Gastrocnemius medialis (tissue), 4 donors: Measurements from ENCODE around the gene FCRLB. TPM values are rescaled to one million over a fixed set of nuclear protein-coding genes. Genes with fewer than 3 reads are reported as not detected.
"Not testable (repeated sequence)": the region's sequence is repeated elsewhere in the genome, so short reads cannot be mapped to it uniquely, and the experiment has no call there.

Experiments used
- ATAC-seq, 2 donors: fragments of 150-250 bp; one replicate each; pipeline ENCODE4 v1.9.1; 2016
- DNase-seq, 2 donors: peaks; one replicate each; pipeline ENCODE4 v3.0.0-alpha.2; 2019
- H3K27ac ChIP-seq, 4 donors: fragments of 200-600 bp; sonication (generic); 1 replicate in 1 of 4; 2 replicates in 3 of 4; pipeline ENCODE4 v1.5.1; 2016 to 2018; ENCODE audit warnings: mild to moderate bottlenecking in 2 of 4, moderate library complexity in 1 of 4
- H3K27me3 ChIP-seq, 3 donors: fragments of 200-600 bp; sonication (generic) in 2 of 3; 1 replicate in 1 of 3; 2 replicates in 2 of 3; pipeline versions ENCODE4 v1.5.1 to v1.6.0; 2016 to 2019; ENCODE audit warnings: mild to moderate bottlenecking in 1 of 3, moderate library complexity in 1 of 3
- H3K36me3 ChIP-seq, 2 donors: fragments of 200-600 bp; sonication (generic) in 1 of 2; one replicate each; pipeline ENCODE4 v1.5.1; 2017 to 2018
- H3K4me1 ChIP-seq, 2 donors: fragments of 200-600 bp; sonication (generic) in 1 of 2; one replicate each; pipeline ENCODE4 v1.5.1; 2016 to 2017; ENCODE audit warnings: mild to moderate bottlenecking in 2 of 2
- H3K4me3 ChIP-seq, 4 donors: fragments of 200-600 bp; sonication (generic) in 3 of 4; 1 replicate in 1 of 4; 2 replicates in 3 of 4; pipeline ENCODE4 v1.5.1; 2016 to 2019; ENCODE audit warnings: mild to moderate bottlenecking in 2 of 4
- H3K9me3 ChIP-seq, 3 donors: fragments of 200-600 bp; sonication (generic) in 2 of 3; 1 replicate in 1 of 3; 2 replicates in 2 of 3; pipeline ENCODE4 v1.5.1; 2016 to 2019
- POLR2A ChIP-seq, 2 donors: fragments of 450-650 bp; IDR thresholded peaks; one replicate each; pipeline ENCODE4 v1.6.1; 2017; ENCODE audit warnings: antibody characterized with exemption in 2 of 2, mild to moderate bottlenecking in 2 of 2, moderate library complexity in 2 of 2
- in situ Hi-C, 4 donors: fragments of 200-750 bp; cut with MboI; loops; one replicate each; pipeline versions ENCODE4 v1.15.0 to v1.8.0; 2017; ENCODE audit warnings: low sequenced_read_pairs in 4 of 4
- intact Hi-C: fragments of 100-400 bp; cut with DNase I; formaldehyde crosslinking; loops from one replicate; pipeline ENCODE4 v1.15.1; 2023; ENCODE audit warnings: low total_unique reads
- total RNA-seq, 4 donors: library from RNA; depleted of rRNA; stranded (reverse); fragments of >200 nt; gene quantifications; one replicate each; pipeline versions ENCODE4 v1.1.0 to v1.2.3, GENCODE V29; 2016
- TF ChIP-seq, protein P1 (sequence below), 5 experiments: fragments of 450-650 bp in 3 of 5; fragments of 200-600 bp in 2 of 5; sonication (generic) in 2 of 5; IDR thresholded peaks in 4 of 5; conservative IDR thresholded peaks in 1 of 5; 1 replicate in 4 of 5; 2 replicates in 1 of 5; pipeline ENCODE4 v1.5.1; 2016 to 2019; ENCODE audit warnings: antibody characterized with exemption in 5 of 5, mild to moderate bottlenecking in 3 of 5, moderate library complexity in 3 of 5

The FCRLB gene
- total RNA-seq, 4 donors from 2014 or later = not detected

DNA sequence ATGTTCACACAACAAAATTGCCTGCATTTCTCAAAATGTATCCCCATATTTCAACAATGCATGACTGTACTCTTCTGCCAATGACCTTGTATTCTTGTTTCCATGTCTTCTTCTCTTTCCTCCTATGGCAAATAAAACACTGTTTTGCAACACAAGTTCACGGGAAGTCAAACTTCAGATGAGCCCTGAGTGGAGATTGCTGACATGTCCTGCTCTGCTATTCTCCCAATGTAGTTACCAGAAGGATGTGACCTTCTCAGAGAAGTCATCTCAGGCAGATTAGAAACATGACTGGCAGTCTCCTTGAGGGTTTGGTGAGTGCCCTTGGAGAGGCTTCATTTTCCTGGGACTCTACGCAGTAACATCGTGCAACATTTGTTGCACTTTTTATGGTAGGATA is 42.8 kb upstream of the FCRLB start:
- intact Hi-C loops = no loop called here
- Histone ChIP-seq H3K27ac (no peak overlapping the region), H3K4me1 (no peaks in the 10 kb centered on the region), H3K27me3 (no peaks in the 10 kb centered on the region), H3K36me3 (no peaks in the 10 kb centered on the region), H3K9me3 (no peaks in the 10 kb centered on the region), H3K4me3 (no peak overlapping the region)
- in situ Hi-C loops = no loop called here
- TF ChIP-seq, protein P1, sequence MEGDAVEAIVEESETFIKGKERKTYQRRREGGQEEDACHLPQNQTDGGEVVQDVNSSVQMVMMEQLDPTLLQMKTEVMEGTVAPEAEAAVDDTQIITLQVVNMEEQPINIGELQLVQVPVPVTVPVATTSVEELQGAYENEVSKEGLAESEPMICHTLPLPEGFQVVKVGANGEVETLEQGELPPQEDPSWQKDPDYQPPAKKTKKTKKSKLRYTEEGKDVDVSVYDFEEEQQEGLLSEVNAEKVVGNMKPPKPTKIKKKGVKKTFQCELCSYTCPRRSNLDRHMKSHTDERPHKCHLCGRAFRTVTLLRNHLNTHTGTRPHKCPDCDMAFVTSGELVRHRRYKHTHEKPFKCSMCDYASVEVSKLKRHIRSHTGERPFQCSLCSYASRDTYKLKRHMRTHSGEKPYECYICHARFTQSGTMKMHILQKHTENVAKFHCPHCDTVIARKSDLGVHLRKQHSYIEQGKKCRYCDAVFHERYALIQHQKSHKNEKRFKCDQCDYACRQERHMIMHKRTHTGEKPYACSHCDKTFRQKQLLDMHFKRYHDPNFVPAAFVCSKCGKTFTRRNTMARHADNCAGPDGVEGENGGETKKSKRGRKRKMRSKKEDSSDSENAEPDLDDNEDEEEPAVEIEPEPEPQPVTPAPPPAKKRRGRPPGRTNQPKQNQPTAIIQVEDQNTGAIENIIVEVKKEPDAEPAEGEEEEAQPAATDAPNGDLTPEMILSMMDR (IDR thresholded peaks at IDR 0.05 in 4 of 5, conservative IDR thresholded peaks at IDR 0.05 in 1 of 5) = no peak
- TF ChIP-seq POLR2A (IDR thresholded peaks at IDR 0.05) = no peak
- ATAC-seq = no peak
- DNase-seq = no peak

DNA sequence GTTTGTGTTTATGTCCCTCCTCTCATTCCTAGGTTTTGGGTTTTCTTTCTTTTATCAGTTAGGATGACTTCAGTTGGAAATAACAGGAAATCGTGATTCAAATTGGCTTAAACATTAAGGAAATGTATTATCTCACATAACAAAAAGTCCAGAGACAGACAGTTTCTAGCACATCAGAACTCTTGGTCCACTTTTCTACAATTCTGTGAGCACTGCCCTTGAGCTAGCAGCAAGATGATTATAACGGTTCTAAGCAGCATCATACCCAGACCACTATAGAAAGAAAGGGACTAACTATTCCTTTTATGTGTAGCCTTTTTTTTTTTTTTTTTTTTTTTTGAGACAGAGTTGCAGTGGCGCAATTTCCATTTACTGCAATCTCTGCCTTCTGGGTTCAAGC is 39.5 kb upstream of the FCRLB start:
- DNase-seq (no peak), ATAC-seq (no peak)
- intact Hi-C loops (no loop called here), in situ Hi-C loops (no loop called here)
- H3K27ac ChIP-seq = no peak overlapping the region
- no peak overlapping the region for H3K4me3 ChIP-seq
- no peaks in the 10 kb centered on the region for H3K9me3 ChIP-seq
- H3K36me3 ChIP-seq = no peaks in the 10 kb centered on the region
- H3K27me3 ChIP-seq = no peaks in the 10 kb centered on the region
- no peaks in the 10 kb centered on the region for H3K4me1 ChIP-seq
- no peak for TF ChIP-seq POLR2A (IDR thresholded peaks at IDR 0.05)
- TF ChIP-seq, protein P1 (IDR thresholded peaks at IDR 0.05 in 4 of 5, conservative IDR thresholded peaks at IDR 0.05 in 1 of 5) = no peak

DNA sequence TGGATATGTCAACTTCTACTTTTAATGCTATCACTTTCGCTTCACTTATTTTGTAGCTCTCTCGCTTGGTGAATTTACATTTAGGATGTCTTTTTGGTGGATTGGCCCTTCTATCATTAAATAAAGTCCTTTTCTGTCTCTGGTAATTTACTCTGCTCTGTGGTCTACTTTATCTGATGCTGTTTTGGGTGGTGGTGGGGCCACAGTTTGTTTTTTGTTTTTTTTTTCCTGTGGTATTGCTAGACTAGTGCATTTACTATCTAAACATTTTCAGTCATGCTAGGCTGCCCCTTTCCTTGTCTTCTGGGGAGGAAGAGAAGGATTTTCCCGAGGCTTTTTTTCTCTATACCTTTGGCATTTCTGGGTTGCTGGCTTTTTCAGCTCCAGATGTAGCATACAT is 32.4 kb upstream of the FCRLB start:
- TF ChIP-seq, protein P1 (IDR thresholded peaks at IDR 0.05 in 4 of 5, conservative IDR thresholded peaks at IDR 0.05 in 1 of 5) = no peak
- no peak for TF ChIP-seq POLR2A (IDR thresholded peaks at IDR 0.05)
- intact Hi-C loops = no loop called here
- H3K27ac ChIP-seq = no peak overlapping the region
- H3K27me3 ChIP-seq = peaks cover 0 to 3% (median 2%) of the 10 kb centered on the region in 3 donors
- H3K36me3 ChIP-seq = no peaks in the 10 kb centered on the region
- H3K9me3 ChIP-seq = no peaks in the 10 kb centered on the region
- ATAC-seq = no peak
- DNase-seq = no peak
- no peak overlapping the region for H3K4me3 ChIP-seq
- no peaks in the 10 kb centered on the region for H3K4me1 ChIP-seq
- in situ Hi-C loops = no loop called here

DNA sequence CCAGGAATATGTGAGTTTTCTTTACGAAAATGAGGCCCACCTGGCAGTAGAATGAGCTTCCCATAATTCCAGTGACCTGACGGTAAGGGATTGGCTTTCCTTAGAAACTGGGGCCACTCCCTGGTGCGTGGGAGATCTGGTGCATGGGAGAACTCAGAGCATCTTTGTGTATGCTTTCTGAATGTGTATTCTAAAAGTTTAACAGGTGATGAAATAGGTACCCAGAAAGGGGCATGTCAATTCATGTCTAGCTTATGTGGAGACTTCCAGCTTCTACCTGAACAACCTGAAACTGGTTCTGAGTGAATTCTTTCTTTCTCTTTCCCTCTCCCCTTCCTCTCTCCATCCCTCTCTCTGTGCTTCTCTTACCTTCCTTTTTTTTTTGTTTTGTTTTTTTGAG is 29.5 kb upstream of the FCRLB start:
- Histone ChIP-seq H3K27me3 (peaks cover 0 to 3% (median 2%) of the 10 kb centered on the region in 3 donors), H3K4me3 (no peak overlapping the region), H3K9me3 (no peaks in the 10 kb centered on the region), H3K4me1 (no peaks in the 10 kb centered on the region), H3K36me3 (no peaks in the 10 kb centered on the region), H3K27ac (no peak overlapping the region)
- DNase-seq (no peak), ATAC-seq (no peak)
- intact Hi-C loops (no loop called here), in situ Hi-C loops (no loop called here)
- TF ChIP-seq POLR2A (IDR thresholded peaks at IDR 0.05) = no peak
- TF ChIP-seq, protein P1 (IDR thresholded peaks at IDR 0.05 in 4 of 5, conservative IDR thresholded peaks at IDR 0.05 in 1 of 5) = no peak

DNA sequence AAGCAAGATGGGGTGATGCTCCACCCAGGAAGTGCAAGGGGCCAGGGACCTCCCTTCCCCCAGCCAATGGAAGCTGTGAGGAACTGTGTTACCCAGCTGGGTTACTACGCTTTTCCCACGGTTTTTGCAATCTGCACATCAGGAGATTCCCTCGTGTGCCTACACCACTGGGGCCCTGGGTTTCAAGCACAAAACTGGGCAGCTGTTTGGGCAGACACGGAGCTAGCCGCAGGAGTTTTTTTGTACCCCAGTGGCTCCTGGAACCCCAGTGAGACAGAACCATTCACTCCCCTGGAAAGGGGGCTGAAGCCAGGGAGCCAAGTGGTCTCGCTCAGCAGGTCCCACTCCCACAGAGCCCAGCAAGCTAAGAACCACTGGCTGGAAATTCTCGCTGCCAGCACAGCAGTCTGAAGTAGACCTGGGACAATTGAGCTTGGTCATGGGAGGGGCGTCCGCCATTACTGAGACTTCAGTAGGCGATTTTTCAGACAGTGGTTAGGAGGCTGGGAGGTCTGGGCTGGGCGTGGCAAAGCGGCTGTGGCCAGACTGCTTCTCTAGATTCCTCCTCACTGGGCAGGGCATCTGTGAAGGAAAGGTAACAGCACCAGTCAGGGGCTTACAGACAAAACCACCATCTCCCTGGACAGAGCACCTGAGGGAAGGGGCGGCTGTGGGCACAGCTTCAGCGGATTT is 28.2 kb upstream of the FCRLB start:
- H3K4me3 ChIP-seq, H3K27me3 ChIP-seq, ATAC-seq, in situ Hi-C loops, H3K4me1 ChIP-seq, H3K27ac ChIP-seq, H3K36me3 ChIP-seq, H3K9me3 ChIP-seq, DNase-seq, intact Hi-C loops: not testable (repeated sequence)

DNA sequence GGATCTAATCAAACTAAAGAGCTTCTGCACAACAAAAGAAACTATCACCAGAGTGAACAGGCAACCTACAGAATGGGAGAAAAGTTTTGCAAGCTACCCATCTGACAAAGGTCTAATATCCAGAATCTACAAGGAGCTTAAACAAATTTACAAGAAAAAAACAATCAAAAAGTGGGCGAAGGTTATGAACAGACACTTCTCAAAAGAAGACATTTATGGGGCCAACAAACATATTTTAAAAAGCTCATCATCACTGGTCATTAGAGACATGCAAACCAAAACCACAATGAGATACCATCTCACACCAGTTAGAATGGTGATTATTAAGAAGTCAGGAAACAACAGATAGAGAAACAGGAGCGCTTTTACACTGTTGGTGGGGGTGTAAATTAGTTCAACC is 23.0 kb upstream of the FCRLB start:
- H3K9me3 ChIP-seq, in situ Hi-C loops, DNase-seq, H3K4me3 ChIP-seq, H3K27me3 ChIP-seq, H3K36me3 ChIP-seq, H3K4me1 ChIP-seq, ATAC-seq, H3K27ac ChIP-seq, intact Hi-C loops: not testable (repeated sequence)
